HT1080 (cell line): Measurements from ENCODE around the gene PRDM11. TPM values are rescaled to one million over a fixed set of nuclear protein-coding genes. Genes with fewer than 3 reads are reported as not detected.
A peak's percentile ranks its signal among the peaks of the same experiment; 100 is the strongest.

Experiments used
- DNase-seq: peaks from one replicate; pipeline ENCODE4 v3.0.0-alpha.2; 2015; ENCODE audit warnings: low read depth
- total RNA-seq: library from RNA; depleted of rRNA; stranded (reverse); fragments of >200 nt; shearing (Covaris generic); gene quantifications from 2 replicates; pipeline ENCODE4 v1.2.3, GENCODE V29; 2014

The PRDM11 gene
- total RNA-seq, 1 experiment from 2014 or later = 8.4 TPM

DNA sequence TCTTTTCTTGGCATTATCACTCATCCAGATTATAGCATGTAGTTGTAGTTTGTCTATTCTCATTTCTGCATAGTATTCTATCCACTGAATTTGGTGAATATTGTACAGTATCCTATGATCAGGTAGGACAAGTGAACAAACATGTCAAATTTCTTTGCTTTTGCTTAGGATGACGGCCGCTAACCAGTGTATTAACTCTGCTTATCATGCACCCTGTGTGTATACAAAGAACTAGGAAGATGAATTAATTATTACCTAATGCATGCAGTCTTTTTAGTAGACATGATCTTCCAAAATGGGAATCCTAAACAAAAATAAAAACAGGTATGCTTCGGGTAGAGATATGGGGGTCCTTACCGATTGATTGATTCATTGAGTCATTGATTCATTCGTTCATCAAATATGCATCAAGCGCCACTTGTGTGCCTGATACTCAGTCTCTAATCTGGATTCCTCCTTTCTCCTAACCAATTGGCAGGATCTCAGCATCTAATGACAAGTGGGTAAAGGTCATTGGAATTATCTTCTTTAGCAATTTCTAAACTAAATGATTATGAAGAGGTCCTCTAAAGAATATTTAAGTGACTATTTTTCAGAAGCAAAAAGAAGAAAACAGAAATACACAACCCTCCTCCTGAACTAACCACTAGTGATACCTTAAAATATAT, 27.9 kb downstream of the PRDM11 start:
- DNase-seq = no peak

DNA sequence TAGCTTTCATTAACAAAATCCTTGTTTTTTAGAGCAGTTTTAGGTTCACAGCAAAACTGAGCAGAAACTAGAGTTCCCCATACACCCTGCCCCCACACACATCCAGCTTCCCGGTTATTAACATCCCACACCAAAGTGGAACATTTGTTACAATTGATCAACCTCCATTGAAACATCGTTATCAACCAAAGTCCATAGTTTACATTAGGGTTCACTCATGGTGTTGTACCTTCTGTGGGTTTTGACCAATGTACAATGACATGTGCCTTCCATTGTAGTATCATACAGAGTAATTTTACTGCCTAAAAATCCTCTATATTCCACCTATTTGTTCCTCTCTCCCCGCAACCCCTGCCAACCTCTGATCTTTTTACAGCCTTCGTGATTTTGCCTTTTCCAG, 28.5 kb downstream of the PRDM11 start:
- no peak for DNase-seq

DNA sequence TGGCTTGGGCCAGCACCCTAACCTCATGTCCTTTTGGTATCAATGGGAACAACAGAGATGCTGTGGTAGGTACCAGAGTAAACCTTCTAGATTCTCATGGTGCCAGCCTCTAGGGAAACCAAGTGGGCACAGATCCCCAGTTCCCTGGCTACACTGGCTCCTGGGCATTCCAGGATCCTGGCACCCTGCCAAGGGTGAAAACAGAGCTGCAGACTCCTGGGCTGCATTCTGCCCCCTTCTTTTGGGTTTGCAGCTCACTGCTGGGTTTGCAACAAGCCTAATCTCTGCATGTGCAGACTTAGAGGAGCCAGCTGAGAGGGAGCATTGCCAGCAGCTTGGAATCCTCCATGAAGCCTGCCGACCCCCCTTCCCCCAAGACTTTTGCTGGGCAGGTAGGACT, 30.6 kb downstream of the PRDM11 start:
- DNase-seq = no peak

DNA sequence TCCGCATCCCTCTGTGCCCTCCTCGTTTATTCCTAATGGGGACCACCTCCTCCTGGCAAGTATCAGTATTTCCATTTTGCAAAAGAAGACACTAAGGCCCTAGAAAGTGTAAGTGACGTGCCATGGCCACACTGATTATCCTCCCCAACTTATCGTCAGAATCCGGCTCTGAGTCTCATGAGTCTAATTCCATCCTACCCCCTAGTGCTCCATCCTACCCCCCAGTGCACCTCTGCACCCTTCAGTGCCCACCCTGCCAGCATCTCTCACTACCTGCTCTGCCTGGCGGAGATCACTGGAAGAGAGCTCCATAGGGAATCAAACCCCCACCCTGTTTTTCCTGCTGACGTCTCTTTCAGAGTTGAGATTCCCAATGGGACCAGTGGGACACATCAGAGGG, 31.8 kb downstream of the PRDM11 start:
- no peak for DNase-seq

DNA sequence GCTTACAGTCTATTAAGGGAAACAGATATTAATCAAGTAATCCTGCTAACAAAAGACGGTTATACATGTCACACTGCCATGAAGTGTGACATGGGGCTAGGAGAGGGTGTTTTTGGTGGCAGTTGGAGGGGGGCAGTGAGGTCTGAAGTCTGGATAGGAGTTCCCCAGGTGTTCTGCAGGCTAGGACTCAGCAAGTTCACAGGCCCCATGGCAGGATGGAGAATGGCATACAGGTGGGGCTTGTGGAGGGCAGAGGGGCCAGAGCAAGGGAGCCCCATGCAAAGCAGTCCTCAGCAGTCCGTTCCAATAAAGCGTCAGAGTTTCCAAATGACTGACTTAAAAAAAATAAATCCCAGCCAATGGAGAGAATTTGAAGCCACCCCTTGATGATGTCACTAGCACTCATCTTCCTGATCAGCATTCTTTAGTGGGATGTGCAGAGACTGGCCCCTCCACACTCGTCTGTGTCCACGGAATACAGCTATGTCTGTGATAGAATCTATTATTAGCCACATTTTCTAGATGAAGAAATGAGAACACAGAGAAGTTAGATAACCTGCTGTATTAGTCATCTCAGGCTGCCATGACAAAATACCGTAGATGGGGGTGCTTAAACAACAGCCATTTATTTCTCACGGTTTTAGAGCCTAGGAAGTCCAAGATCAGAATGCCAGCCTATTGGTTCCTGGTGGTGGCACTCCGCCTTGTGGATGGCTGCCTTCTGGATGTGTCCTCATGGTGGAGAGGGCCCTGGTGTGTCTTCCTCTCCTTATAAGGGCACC, 32.6 kb downstream of the PRDM11 start:
- DNase-seq = peak; percentile 56

DNA sequence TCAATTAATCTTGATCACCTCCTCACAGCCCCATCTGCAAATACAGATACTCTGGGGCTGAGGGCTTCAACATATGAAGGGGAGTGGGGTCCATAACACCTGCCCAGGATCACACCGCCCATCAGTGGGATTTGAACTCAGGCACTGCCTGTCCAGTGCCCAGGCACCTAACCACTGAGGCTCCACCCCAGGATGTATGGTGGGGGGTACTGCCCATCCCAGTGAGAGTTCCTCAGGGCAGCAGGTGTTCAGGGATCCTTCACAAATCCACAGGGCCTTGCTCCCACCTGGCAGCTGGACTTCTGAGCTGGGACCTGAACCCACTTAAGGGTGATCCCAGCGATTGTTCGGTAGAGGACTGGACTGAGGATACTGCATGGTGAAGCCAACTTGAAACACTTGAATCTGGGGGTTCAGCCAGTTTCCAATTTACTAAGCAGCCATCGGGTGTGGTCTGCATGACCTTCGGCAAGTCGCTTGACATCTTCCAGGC, 33.3 kb downstream of the PRDM11 start:
- peak; percentile 11 for DNase-seq

DNA sequence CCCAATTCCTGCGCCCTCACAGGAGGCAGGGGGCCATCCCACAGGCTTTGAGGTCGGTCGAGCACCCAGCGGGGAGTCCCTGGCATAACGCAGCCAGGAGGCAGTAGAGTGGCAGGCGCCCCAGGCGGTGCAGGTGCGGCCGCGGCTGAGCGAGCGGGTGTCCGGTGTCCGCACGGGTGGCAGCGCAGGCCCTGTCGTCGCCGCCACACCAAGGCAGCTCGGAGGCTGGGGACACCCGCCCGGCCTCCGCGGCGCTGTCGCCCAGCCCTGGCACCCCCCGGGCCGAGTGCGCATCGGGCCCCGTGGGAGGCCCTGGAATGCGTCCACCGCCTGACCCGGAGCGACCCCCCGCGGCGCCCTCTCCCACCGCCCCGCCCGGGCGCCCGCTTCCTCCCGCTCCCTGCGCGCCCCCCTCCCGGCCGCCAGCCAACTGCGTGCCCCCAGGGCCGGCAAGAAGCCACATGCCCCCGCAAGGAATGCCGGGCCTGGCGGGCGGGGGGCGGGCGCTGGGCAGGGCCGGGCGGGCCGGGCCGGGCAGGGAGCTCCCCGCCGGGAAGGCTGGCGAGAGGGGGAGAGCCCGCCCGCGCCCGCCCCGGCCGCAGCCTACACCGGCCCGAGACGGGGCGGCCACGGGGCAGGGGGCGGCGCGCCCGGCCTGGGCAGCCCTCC, 33.9 kb downstream of the PRDM11 start:
- no peak for DNase-seq

DNA sequence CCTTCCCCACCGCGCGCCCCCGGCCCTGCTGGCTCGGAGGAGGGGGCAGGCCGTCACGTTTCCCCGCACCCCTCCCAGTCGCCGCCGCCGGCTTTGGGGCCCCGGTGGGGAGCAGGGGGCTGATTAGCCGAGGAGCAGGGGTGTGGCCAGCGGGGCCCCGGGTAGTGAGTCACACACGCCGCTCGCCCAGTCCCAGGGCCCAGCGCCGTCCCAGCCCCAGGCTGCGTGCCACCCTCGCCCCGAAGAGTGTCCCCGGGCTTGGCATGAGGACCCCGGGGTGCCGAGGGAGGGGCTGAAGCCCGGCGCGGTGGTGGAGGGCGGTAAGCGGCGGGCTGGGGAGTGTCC, 34.4 kb downstream of the PRDM11 start:
- DNase-seq = peak; percentile 67

DNA sequence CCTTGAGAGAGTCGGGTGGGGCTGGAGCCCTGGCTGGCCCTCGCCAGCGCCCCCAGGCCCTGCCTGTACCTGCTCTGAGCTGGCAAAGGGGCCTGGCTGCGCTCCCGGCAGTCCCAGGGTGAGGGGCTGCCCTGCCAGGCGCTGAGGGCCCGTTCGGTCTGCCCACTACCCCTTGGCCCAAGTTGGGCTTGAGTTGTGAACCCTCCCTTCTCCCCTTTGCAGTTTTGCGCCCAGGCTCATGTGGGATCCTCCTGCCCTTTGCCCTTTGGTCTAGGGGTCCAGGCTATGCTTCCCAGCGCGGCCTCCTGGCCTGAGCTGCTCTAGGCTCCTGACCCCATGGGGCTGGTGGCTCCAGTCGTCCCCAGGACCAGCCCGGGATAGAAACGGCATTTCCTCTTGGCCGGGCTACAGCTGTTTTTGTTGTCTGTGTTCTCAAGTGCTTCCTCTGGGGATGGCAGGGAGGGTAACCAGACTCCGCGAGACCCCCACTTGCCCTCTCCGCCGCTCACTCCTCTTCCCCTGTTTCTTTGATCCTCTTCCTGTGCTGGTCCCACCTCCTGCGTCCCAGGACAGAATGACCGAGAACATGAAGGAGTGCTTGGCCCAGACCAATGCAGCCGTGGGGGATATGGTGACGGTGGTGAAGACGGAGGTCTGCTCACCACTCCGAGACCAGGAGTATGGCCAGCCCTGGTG, 34.9 kb downstream of the PRDM11 start:
- DNase-seq = no peak

DNA sequence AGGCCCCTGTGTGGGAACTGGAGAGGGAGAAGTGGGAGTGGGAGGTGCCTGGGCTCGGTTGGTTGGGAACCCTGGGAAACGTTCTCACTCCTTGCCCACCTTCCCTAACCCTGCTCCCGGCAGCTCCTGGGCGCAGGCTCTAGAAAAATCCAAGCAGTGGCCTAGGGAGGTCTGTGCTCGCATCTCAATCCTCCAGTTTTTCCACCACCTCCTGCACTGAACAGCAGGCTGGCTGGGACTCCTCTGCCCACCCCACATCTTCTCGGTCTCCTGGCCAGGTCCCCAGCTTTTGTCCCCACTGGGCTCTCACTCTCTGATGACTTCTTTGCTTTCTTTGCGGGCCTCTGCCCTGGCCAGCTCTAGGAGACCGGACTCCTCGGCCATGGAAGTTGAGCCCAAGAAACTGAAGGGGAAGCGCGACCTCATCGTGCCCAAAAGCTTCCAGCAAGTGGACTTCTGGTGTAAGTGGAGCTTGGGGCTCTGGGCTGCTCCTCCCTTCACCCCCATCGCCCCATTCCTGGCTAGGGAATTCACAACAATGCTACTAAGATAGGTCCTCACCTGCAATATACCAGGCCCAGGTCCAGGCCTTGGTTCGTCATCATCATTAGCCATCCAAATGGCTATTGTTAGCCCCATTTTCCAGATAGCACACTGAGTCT, 35.6 kb downstream of the PRDM11 start:
- DNase-seq = no peak

DNA sequence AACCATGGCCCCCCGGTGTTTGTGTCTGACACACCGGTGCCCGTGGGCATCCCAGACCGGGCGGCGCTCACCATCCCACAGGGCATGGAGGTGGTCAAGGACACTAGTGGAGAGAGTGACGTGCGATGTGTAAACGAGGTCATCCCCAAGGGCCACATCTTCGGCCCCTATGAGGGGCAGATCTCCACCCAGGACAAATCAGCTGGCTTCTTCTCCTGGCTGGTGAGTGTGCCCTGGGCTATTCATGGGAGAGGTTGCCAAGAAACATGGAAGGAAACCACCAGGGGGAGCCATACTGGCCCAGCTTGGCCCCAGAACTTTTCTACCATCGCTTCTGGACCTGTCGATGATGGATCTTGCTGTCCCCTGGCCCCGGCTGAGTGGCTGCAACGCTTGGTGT, 36.5 kb downstream of the PRDM11 start:
- DNase-seq = peak; percentile 30

DNA sequence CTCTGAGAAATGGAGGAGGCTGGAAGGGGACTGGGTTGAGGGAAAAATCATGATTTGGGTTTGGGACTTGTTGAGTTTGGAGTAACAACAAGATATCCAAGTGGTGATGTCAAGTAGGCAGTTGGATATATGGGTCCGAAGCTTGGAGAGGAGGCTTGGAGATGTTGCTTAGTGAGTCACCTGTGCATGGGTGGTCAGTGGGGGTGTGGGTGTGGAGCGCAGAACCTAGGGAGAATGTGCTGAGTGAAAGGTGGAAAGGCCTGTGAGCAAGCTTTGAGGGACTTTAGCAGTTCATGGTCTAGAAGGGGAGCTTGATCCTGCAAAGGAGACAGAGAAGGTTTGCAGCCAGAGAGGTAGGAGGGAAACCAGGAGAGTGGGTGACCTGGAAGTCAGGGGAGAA, 38.2 kb downstream of the PRDM11 start:
- DNase-seq = no peak

DNA sequence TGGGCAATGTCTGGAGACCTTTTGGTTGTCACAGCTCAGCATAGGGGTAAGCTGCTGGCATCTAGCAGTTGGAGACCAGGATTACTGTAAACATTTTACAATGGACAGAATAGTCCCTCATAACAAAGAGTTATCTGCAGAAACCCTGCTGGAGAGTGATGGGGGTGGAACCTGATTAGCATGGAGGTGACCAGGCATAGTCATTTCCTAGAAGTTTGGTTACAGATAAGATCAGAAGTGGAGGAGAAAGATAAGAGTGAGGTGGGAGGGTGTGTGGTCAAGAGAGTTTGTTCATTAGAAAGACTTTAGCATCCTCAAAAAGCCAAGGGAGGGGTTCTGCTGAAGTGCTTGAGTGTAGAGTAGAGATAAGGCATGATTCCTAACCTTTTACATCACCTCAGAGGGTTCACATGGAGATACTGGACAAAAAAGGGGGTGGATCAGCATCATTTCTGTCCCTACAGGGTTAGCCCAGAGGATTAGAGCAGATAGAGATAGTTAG, 38.8 kb downstream of the PRDM11 start:
- no peak for DNase-seq

DNA sequence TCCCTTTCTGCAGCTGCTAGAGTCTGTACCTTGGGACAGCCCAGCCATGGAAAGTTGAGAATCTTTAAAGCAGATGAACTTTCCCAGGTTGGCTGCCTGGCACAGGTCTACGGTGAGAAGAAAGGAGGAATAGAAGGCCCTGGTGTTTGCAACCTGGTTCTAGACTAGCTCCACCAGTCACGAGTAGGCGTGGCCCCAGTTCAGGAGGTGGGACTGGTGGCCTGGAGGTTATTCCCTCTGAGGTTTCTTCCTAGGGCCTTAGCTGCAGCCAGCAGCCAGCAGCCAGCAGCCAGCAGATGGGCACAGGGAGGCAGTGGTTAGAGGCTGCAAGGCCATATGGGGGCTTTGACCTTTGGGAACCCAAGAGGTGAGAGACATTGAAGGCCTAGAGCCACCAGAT, 40.9 kb downstream of the PRDM11 start:
- DNase-seq = no peak

DNA sequence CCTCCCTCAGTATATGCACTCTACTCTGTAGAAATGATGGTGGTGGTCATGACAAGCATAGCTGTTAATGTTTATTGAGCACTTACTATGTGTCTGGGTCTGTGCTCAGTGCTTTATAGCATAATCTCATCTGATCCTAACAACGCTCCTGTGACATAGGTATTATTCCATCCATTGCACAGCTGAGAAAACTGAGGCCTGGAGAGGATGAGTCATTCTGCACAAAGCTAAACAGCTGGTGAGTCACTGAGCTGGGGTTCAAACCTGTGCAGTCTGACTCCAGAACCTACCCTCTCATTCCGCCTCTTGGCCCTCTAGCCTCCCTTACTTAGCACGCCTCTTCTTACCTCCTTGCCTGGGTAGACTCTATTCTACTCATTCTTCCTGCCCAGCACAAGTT, 41.7 kb downstream of the PRDM11 start:
- no peak for DNase-seq

DNA sequence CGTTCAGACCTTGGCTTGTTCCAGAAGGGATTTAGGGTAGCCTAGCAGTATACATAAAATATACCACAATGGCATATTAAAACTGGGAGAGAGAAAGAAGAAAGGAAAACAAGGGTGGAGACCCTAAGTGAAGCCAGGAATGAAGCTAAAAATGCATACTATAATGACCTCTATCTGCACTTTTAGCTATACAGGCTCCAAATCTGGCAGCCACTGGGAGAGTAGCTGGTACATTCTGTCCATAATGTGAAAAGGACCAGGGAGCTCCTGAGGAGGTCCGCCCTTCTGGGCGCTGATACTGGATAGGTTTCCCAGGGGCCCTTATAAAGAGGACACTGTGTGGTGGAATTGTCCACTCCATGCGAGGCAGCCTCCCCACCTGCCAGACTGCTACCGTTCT, 42.8 kb downstream of the PRDM11 start:
- DNase-seq = no peak

DNA sequence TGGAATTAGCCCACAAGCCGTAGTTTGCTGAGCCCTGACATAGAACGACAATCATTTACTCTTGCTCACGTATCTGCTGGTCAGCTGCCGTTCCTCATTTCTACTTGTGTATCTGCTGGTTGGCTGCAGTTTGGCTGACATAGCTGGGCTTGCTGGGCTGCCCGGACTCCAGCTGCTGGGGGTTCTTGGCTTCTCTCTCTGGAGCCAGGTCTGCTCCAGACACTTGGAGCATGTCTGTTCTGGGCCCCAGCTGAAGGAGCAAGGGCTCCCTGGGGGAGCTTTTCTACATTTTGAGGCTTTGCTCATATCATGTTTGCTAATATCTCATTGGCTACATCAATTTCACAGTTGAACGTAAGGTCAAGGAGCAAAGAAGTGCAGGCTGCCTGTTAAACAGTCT, 47.3 kb downstream of the PRDM11 start:
- no peak for DNase-seq

DNA sequence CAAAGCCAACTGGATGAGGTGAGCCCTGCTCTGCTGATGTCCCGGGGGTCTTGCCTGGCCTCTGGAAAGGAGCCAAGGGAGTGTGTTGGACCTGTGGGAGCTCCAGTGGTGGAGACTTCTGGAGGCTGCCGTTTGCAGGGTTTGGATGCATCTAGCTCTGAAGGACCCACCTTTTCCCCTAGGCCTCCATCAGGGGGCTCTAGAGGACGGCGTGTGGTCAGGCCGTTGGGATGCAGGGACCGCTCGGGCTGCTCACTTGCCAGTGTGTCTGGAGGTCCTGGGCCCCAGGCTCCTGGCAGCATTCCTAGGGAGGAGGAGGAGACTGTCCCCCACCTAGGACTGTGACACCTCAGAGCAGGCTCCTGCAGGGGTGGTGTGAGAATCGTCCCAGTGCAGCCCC, 58.3 kb downstream of the PRDM11 start:
- no peak for DNase-seq

DNA sequence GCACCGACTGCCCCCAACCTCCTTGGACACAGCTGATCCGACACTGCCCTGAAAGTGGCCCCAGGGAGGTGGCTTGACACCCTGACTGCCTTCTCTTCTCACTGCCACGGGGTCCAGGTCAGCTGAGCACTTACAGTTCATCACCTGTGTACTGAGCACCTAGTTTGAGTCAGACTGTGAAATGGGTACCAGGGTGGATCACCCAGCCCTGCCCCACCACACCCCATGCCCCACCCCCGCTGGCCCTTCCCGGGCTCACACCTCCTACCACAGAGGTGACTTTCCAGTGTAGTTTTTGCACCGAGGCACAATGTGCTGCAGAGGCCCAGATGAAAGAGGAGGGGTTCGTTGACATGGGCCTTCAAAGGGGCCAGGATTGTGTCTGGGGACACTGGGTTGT, 59.5 kb downstream of the PRDM11 start:
- DNase-seq = no peak

DNA sequence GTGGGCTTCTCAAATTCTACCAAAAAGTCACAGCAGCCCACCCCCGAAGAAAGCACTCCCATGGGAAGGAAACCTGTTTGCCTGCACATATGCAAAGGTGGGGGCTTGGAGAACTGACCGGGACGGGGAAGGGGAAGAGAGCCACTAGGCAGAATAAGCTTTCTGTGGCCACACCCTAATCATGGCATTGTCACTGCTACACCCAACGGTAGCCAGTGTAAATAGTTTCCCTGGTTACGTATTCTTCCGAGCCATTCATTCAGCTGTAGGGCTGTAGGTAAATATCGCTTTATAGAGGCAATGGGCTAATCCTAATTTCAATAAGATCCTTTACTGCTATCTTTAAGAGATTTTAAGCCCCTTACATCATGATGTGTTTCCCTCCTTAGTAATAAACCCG, 61.7 kb downstream of the PRDM11 start:
- DNase-seq = no peak
